GM20000 (cell line): ENCODE results near the gene FAM200B.

ENCODE experiments used
- DNase-seq: peaks from one replicate; pipeline ENCODE4 v3.0.0; 2012; ENCODE audit warnings: low spot score
- TF ChIP-seq, protein P1 (sequence below): IDR thresholded peaks from 2 replicates; pipeline ENCODE4 v1.5.1; 2012; ENCODE audit warnings: mild to moderate bottlenecking, control low read depth; ENCODE audit errors: extremely low read depth, missing control alignments

Gene FAM200B

DNA sequence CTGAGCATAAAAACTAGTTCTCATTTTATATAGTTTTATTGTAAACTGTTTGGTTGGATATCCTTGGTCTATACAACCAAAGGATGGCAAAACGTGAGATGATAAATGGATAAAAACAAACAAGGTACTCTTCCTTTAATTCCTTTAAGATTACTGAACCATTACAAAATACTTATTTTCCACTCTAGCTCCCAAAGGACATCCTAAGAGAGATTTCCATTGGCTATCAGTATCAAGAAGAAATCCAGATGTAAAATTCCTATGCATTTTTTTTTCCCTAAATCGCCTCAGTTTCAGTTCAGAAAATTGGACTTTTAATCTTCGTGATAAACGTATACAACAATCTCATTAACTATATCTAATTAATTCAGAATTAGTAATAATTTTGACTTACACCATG is 28.8 kb upstream of the FAM200B start:
- TF ChIP-seq, protein P1, sequence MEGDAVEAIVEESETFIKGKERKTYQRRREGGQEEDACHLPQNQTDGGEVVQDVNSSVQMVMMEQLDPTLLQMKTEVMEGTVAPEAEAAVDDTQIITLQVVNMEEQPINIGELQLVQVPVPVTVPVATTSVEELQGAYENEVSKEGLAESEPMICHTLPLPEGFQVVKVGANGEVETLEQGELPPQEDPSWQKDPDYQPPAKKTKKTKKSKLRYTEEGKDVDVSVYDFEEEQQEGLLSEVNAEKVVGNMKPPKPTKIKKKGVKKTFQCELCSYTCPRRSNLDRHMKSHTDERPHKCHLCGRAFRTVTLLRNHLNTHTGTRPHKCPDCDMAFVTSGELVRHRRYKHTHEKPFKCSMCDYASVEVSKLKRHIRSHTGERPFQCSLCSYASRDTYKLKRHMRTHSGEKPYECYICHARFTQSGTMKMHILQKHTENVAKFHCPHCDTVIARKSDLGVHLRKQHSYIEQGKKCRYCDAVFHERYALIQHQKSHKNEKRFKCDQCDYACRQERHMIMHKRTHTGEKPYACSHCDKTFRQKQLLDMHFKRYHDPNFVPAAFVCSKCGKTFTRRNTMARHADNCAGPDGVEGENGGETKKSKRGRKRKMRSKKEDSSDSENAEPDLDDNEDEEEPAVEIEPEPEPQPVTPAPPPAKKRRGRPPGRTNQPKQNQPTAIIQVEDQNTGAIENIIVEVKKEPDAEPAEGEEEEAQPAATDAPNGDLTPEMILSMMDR: no peak
- no peak for DNase-seq

DNA sequence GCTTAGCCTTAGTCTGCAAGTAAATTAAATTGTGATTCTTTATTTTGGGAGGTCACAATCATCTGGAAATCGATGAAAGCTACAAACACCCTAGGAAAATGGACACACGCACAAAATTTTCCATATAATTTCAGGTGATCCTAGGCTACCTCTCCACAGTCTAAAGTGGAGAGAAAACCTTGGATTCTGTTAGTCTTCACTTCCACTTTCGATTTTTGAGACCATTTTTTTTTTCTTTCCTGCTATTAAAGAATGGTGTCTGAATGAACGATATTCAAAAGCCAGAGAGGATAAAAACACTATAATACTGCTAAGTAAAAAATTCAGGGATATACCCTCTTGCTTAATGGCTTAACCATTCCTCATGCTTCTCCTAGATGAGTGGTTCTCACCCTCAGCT is 28.2 kb upstream of the FAM200B start:
- TF ChIP-seq, protein P1: no peak
- no peak for DNase-seq

DNA sequence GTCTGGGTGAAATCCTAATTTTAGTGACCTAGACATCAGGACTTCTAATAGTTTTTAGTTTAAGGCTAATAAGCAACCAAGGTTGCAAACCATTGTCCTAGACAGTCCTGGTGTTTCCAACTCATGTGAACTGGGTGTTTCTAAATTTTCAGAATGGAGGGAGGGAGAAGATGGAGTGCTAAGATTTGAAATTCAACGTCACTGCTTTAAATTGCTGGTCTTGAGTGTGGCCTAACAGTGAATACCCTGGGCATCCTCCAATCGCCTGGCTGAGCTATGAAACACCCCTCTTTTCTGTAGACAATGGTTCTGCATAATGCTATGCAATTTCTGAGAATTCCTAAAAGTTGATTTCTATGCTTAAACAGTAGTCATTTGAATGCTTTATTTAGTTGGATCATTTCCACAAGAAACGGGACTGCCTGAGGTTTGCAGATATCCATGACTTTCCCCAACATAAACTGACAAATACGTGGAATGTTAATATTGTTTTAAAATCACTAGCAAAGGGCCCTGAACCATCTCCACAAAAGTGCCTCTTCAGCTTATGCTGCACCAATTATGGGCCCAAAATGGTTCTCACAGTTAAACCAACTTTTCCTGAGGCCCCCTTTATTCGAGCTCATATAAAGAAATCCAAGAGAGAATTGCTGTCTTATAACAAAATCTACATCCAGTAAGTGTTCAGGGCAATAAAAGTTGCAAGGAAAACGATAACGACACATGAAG is 27.6 kb upstream of the FAM200B start:
- DNase-seq: peak; percentile 46
- TF ChIP-seq, protein P1: no peak

DNA sequence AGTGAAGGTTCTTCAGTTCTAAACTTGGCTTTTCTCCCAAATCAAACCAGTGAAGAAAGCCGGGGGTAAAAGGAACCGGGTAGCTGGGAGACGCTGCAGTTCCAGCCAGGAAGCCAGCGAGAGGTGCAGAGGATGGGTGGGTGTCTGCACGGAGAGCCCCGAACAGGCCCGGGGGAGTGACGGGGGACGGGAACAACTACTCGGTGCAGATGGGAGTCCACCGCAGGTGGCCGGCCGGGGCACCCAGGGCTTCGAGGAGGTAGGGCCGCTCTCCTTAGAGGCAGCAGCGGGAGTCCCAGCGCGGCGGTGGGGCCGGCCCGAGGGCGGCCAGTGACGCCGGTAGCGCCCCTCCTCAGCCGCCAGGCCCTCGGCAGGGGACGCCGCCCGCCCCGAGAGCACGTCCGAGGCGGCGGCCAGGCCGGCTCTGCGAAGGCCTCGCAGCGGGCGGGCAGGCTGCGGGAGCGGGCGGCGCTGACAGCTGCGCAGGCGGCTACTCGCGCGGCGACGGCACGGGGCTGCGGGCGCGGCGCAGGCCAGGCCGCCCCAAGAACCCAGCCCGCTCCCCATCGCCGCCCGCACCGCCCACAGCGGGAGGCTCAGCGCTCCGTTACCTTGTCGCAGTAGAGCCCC is 26.9 kb upstream of the FAM200B start:
- no peak for DNase-seq
- TF ChIP-seq, protein P1: no peak

DNA sequence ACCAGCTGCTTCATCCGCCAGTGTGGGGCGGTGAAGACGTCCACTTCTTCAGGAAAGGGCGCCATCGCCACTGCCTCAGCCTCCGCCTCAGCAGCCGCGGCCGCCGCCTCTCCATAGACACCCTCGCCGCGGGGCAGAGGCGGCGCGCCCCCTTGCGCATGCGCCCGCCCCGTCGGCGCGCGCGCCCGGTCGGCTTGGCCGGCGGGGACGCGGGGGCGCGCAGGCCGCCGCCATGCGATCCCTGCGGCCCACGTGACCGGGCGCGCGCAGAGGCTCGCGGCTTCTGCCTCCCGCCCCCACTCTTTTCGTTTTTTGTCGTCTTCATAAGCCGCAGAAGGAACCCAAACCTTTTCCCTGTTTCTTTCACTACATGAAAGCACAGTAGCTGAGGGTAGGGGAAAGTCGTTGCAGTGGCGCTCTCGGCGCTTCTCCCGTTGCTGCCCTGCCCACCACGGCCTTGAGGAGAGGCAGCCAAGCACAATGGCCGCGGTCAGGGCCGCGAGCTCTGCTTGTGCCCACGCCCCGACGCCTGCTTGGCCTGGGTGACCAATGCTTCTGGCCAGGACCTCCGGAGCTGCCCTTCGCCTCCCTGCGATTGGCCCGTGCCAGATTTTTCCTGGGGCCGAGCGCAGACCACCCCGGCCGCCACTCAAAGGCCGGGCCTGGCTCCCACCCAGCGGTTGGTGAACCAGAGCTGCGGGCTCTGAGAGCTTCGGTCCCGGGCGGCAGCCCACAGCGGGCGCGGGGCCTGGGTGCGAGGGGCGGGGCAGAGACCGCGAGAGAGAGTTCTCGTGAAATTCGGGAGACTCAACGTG is 26.2 kb upstream of the FAM200B start, which contains the start of gene FBXL5:
FBXL5 (minus strand) TSS at position 135 of the 815 bp plus-strand sequence; CDS start at position 65, 70 bp downstream.
- TF ChIP-seq, protein P1: no peak
- DNase-seq: peak; percentile 98

DNA sequence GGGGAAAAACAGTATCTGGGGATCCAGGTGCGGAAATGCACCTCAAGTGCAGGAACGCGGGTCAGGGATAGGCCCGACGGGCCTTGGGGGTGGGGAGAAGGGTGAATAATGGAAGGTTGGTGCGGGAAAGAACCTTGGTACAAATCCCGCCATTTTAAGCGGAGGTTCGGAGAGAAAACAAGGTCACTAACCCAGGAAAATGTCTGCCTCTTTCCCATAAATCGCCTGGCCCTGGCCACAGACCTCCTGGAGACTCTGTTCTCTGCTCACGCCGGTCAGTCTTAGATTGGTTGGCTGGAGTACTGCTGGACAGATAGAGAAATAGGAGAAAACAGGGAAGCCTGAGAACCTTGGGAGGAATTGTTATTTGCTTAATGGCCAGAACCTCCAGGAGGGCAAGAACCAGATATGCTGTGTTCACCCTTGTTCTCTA is 25.6 kb upstream of the FAM200B start:
- no peak for DNase-seq
- TF ChIP-seq, protein P1: no peak

DNA sequence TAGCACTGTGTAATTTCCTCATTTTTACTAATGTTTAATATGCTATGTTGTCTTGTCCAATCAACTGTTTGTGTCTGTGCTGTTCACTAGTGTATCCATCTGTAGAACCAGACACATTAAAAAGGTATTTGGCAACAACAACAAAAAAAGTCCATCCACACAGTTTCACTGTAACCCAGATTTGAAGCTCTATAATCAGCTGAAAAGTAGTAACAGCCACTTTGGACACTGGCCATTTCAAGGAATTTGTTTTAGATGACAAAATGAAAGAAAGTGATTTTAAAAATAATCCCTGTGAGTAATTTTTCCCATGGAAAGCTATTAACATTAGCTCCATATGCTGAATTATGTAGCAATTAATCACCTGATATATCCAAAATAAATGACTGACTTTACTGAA is 24.3 kb upstream of the FAM200B start:
- TF ChIP-seq, protein P1: no peak
- no peak for DNase-seq
